ENCODE results near the gene HSPB6. TPM values are rescaled to one million over a fixed set of nuclear protein-coding genes. Genes with fewer than 3 reads are reported as not detected.
A peak's percentile ranks its signal among the peaks of the same experiment; 100 is the strongest.

The HSPB6 gene
- total RNA-seq, 1 experiment from 2014 or later = 0.87 TPM

DNA sequence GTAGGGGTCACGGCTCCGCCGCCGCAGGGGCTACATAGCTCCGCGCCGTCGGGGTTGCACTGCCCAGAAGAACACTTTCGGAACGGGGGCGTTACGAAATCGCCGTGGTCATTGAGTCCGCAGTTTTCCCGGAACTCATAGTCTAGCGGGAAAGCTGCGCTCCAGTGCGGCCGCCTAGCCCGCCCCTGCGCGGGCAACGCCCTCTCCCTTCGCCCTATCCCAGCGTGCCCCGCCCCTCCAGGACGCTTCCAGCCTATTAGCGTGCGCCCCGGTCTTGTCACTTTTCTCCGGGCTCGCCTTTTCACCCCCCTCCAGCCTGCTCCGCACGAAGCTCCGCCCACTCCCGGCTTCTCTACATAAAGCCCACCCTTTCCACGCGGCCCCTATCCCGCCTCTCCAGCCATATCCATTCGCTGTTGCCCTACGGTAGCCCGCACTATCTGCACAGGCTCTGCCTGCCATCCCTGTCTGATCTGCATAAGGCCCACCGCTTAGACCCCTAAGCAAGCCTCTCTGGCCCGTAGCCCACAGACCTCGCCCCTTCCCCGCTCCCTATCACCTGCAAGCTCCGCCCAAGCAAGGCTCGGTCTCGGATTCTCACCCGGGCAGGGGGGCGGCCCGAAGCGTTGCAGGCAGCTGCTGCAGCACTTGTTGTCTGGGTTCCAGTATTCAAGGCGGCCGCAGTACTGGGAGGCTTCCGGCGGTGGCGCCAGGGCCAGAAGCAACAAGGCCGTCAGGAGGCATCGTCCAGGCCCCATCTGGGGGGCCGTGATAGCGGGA is 16.2 kb downstream of the HSPB6 start:
- ATAC-seq = peak; percentile 87
- Histone ChIP-seq H3K27ac (ENCODE audit: low read length) (peak overlapping the region; percentile 78), H3K4me1 (ENCODE audit: control insufficient read depth, insufficient read depth, low read length) (peaks cover 18% of the 10 kb centered on the region), H3K27me3 (ENCODE audit: control insufficient read depth, insufficient read depth, low read length) (no peaks in the 10 kb centered on the region), H3K9me3 (ENCODE audit: control insufficient read depth, insufficient read depth, low read depth, low read length) (no peaks in the 10 kb centered on the region), H3K4me3 (ENCODE audit: low read depth in 2 of 2, low read length in 2 of 2) (peak overlapping the region; percentile 67 to 79), H3K36me3 (ENCODE audit: control insufficient read depth, insufficient read depth, low read length) (peaks cover 3% of the 10 kb centered on the region; the same call in 1 of the 2 replicates)
- CTCF ChIA-PET = interaction anchor here (0.6 to 0.7 kb wide), 2 partner anchors 390 to 616 kb away, joined by 3 read pairs; no protein-coding TSS in a partner anchor
- in situ Hi-C loops (cut with HindIII; ENCODE audit: low pct_unique_long_range_greater_than_20kb, low sequenced_read_pairs) (no loop called here), intact Hi-C loops (cut with micrococcal nuclease; ENCODE audit: unreplicated experiment) (no loop called here)
- peak; percentile 73 for DNase-seq (ENCODE audit: low read depth, low spot score)
- POLR2A ChIA-PET = no interaction called here
- TF ChIP-seq, protein P1, sequence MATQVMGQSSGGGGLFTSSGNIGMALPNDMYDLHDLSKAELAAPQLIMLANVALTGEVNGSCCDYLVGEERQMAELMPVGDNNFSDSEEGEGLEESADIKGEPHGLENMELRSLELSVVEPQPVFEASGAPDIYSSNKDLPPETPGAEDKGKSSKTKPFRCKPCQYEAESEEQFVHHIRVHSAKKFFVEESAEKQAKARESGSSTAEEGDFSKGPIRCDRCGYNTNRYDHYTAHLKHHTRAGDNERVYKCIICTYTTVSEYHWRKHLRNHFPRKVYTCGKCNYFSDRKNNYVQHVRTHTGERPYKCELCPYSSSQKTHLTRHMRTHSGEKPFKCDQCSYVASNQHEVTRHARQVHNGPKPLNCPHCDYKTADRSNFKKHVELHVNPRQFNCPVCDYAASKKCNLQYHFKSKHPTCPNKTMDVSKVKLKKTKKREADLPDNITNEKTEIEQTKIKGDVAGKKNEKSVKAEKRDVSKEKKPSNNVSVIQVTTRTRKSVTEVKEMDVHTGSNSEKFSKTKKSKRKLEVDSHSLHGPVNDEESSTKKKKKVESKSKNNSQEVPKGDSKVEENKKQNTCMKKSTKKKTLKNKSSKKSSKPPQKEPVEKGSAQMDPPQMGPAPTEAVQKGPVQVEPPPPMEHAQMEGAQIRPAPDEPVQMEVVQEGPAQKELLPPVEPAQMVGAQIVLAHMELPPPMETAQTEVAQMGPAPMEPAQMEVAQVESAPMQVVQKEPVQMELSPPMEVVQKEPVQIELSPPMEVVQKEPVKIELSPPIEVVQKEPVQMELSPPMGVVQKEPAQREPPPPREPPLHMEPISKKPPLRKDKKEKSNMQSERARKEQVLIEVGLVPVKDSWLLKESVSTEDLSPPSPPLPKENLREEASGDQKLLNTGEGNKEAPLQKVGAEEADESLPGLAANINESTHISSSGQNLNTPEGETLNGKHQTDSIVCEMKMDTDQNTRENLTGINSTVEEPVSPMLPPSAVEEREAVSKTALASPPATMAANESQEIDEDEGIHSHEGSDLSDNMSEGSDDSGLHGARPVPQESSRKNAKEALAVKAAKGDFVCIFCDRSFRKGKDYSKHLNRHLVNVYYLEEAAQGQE (IDR thresholded peaks at IDR 0.05; ENCODE audit: insufficient read depth in 1 of 2, low read depth in 2 of 2, low read length in 1 of 2) = peak in 1 of 2 experiments; percentile 18; a peak in 1 of 4 replicates
- TF ChIP-seq SIN3A (IDR thresholded peaks at IDR 0.05; ENCODE audit: borderline replicate concordance, insufficient read depth, low read depth, low read length) (peak; percentile 95; the same call in 1 of the 2 replicates), POLR2AphosphoS5 (IDR thresholded peaks at IDR 0.05; ENCODE audit: low read depth, low read length) (peak; percentile 42), TCF7L2 (IDR thresholded peaks at IDR 0.05; ENCODE audit: low read depth, low read length) (no peak)
- TF ChIP-seq, protein P2, sequence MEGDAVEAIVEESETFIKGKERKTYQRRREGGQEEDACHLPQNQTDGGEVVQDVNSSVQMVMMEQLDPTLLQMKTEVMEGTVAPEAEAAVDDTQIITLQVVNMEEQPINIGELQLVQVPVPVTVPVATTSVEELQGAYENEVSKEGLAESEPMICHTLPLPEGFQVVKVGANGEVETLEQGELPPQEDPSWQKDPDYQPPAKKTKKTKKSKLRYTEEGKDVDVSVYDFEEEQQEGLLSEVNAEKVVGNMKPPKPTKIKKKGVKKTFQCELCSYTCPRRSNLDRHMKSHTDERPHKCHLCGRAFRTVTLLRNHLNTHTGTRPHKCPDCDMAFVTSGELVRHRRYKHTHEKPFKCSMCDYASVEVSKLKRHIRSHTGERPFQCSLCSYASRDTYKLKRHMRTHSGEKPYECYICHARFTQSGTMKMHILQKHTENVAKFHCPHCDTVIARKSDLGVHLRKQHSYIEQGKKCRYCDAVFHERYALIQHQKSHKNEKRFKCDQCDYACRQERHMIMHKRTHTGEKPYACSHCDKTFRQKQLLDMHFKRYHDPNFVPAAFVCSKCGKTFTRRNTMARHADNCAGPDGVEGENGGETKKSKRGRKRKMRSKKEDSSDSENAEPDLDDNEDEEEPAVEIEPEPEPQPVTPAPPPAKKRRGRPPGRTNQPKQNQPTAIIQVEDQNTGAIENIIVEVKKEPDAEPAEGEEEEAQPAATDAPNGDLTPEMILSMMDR (IDR thresholded peaks at IDR 0.05) = no peak; the same call in 1 of the 2 replicates
- no TSS peak for BruUV-seq (replicated peaks)

DNA sequence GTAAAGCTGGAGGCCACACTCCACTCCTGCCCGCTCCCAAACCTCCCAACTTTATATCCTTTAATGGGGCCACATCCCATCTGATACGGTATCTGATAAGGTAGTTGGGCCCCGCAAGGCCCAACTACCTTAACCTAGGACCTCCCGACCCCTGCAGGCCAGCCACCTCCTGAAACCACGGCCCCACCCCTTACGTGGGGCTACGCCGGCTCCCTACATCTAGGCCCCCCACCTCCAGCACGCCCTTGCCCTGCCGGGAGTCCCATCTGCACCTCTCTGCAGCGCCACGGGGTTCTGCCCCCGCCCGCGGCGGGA is 16.8 kb downstream of the HSPB6 start:
- H3K27me3 ChIP-seq (ENCODE audit: control insufficient read depth, insufficient read depth, low read length) = no peaks in the 10 kb centered on the region
- ATAC-seq (peak; percentile 47), DNase-seq (ENCODE audit: low read depth, low spot score) (no peak)
- intact Hi-C loops (cut with micrococcal nuclease; ENCODE audit: unreplicated experiment) = no loop called here
- H3K4me1 ChIP-seq (ENCODE audit: control insufficient read depth, insufficient read depth, low read length) = peaks cover 18% of the 10 kb centered on the region
- ChIA-PET CTCF (interaction anchor here (0.6 to 0.7 kb wide), 2 partner anchors 391 to 616 kb away, joined by 3 read pairs; no protein-coding TSS in a partner anchor), POLR2A (no interaction called here)
- H3K9me3 ChIP-seq (ENCODE audit: control insufficient read depth, insufficient read depth, low read depth, low read length) = no peaks in the 10 kb centered on the region
- in situ Hi-C loops (cut with HindIII; ENCODE audit: low pct_unique_long_range_greater_than_20kb, low sequenced_read_pairs) = no loop called here
- peak overlapping the region; percentile 78 for H3K27ac ChIP-seq (ENCODE audit: low read length)
- TF ChIP-seq, protein P1 (IDR thresholded peaks at IDR 0.05; ENCODE audit: insufficient read depth in 1 of 2, low read depth in 2 of 2, low read length in 1 of 2) = no peak
- no peak for TF ChIP-seq POLR2AphosphoS5 (IDR thresholded peaks at IDR 0.05; ENCODE audit: low read depth, low read length)
- no peak for TF ChIP-seq SIN3A (IDR thresholded peaks at IDR 0.05; ENCODE audit: borderline replicate concordance, insufficient read depth, low read depth, low read length)
- no peak for TF ChIP-seq TCF7L2 (IDR thresholded peaks at IDR 0.05; ENCODE audit: low read depth, low read length)
- TF ChIP-seq, protein P2 (IDR thresholded peaks at IDR 0.05) = no peak
- BruUV-seq (replicated peaks) = no TSS peak
- H3K4me3 ChIP-seq (ENCODE audit: low read depth in 2 of 2, low read length in 2 of 2) = peak overlapping the region; percentile 67 to 79
- H3K36me3 ChIP-seq (ENCODE audit: control insufficient read depth, insufficient read depth, low read length) = peaks cover 3% of the 10 kb centered on the region; the same call in 1 of the 2 replicates
